Mesendoderm (in vitro differentiated cells): ENCODE data around the gene CHST9.
A peak's percentile ranks its signal among the peaks of the same experiment; 100 is the strongest.
"Not testable (repeated sequence)": the region's sequence is repeated elsewhere in the genome, so short reads cannot be mapped to it uniquely, and the experiment has no call there.

ENCODE experiments used
- DNase-seq: peaks from one replicate; pipeline ENCODE4 v3.0.0; 2013
- H2AK5ac ChIP-seq: 2 replicates; pipeline ENCODE4 v1.6.1; 2013; ENCODE audit warnings: low read length, inconsistent platforms
- H2BK120ac ChIP-seq: 2 replicates; pipeline ENCODE4 v1.6.1; 2013; ENCODE audit warnings: low read depth, mild to moderate bottlenecking, low read length, moderate library complexity, mixed read lengths
- H2BK15ac ChIP-seq: replicated peaks from 2 replicates; pipeline ENCODE4 v1.6.1; 2013; ENCODE audit warnings: low read depth, mild to moderate bottlenecking, moderate library complexity
- H2BK5ac ChIP-seq: 2 replicates; pipeline ENCODE4 v1.6.1; 2013; ENCODE audit warnings: low read length, inconsistent platforms
- H3K18ac ChIP-seq: 2 replicates; pipeline ENCODE4 v1.6.1; 2013; ENCODE audit warnings: mild to moderate bottlenecking, low read length, mixed read lengths
- H3K23ac ChIP-seq: one replicate; pipeline ENCODE4 v1.6.1; 2013; ENCODE audit warnings: low read length
- H3K27ac ChIP-seq: 2 replicates; pipeline ENCODE4 v1.5.1; 2013; ENCODE audit warnings: low read depth, mild to moderate bottlenecking, inconsistent platforms, low read length, moderate library complexity
- H3K27me3 ChIP-seq: 2 replicates; pipeline ENCODE4 v1.6.1; 2013; ENCODE audit warnings: low read length, control low read depth, mild to moderate bottlenecking, inconsistent platforms; ENCODE audit not compliant: insufficient read depth, poor library complexity
- H3K36me3 ChIP-seq: 2 replicates; pipeline ENCODE4 v1.6.1; 2013; ENCODE audit warnings: low read length, inconsistent platforms; ENCODE audit not compliant: control insufficient read depth, insufficient read depth
- H3K4ac ChIP-seq: one replicate; pipeline ENCODE4 v1.6.1; 2013; ENCODE audit warnings: low read depth, mild to moderate bottlenecking, low read length, moderate library complexity
- H3K4me1 ChIP-seq: 2 replicates; pipeline ENCODE4 v1.6.1; 2013; ENCODE audit warnings: low read depth, low read length, inconsistent platforms; ENCODE audit not compliant: control insufficient read depth
- H3K4me2 ChIP-seq: 2 replicates; pipeline ENCODE4 v1.6.1; 2013; ENCODE audit warnings: low read length
- H3K4me3 ChIP-seq: 2 replicates; pipeline ENCODE4 v1.5.1; 2013; ENCODE audit warnings: mild to moderate bottlenecking, low read length
- H3K56ac ChIP-seq: one replicate; pipeline ENCODE4 v1.6.1; 2013; ENCODE audit warnings: low read length
- H3K79me1 ChIP-seq: 2 replicates; pipeline ENCODE4 v1.6.1; 2013; ENCODE audit warnings: low read length, inconsistent platforms
- H3K79me2 ChIP-seq: 2 replicates; pipeline ENCODE4 v1.6.1; 2013; ENCODE audit warnings: mild to moderate bottlenecking, low read length; ENCODE audit not compliant: control insufficient read depth, insufficient read depth
- H3K9ac ChIP-seq: 2 replicates; pipeline ENCODE4 v1.6.1; 2013; ENCODE audit warnings: low read length, inconsistent platforms
- H4K5ac ChIP-seq: one replicate; pipeline ENCODE4 v1.6.1; 2013; ENCODE audit warnings: low read length
- H4K8ac ChIP-seq: one replicate; pipeline ENCODE4 v1.6.1; 2013; ENCODE audit warnings: low read depth, mild to moderate bottlenecking, control low read depth, low read length, moderate library complexity
- WGBS: extraction: QIAGEN DNeasy Blood & Tissue Kit; methylation state at CpG from one replicate; pipeline ENCODE4 v1.1.7; 2013; ENCODE audit warnings: low lambda C conversion rate, missing lambda C conversion rate; ENCODE audit not compliant: insufficient coverage; ENCODE audit errors: extremely low coverage; 5-methylcytosine and 5-hydroxymethylcytosine counted together

The CHST9 gene

DNA sequence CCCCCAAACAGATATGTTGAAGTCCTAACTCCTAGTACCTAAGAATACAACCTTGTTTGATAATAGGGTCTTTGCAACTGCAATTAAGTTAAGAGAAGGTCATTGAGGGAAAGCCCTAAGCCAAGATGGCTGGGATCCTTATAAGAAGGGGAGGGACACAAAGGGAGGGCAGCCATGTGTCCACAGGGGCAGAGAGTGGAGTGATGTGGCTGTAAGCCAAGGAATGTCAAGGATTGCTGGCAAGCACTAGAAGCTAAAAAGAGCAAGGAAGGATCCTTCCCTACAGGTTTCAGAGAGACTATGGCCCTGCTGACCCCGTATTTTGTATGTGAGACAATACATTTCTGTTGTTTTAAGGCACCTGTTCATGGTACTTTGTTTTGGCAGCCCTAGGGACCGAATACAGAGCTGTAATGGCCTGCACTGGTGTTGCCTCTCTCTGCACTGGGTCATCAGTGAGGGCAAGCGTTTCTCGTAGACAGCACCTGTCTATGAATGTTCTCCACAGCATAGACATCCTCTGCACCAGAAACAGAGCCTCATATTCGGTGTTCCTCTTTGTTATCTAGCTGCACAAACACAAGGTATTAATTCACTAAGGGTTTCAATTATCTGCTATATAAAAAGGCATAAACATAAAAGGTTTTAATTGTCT lies 244.2 kb downstream of the CHST9 start:
- H2BK120ac ChIP-seq: no peak overlapping the region
- H3K79me2 ChIP-seq: no peaks in the 10 kb centered on the region
- H3K27me3 ChIP-seq: no peaks in the 10 kb centered on the region
- H3K36me3 ChIP-seq: no peaks in the 10 kb centered on the region
- no peak for DNase-seq
- H2BK15ac ChIP-seq: no peak overlapping the region
- no peak overlapping the region for H3K27ac ChIP-seq
- no peak overlapping the region for H3K23ac ChIP-seq
- H3K4ac ChIP-seq: no peak overlapping the region
- no peak overlapping the region for H4K8ac ChIP-seq
- no peak overlapping the region for H3K18ac ChIP-seq
- no peak overlapping the region for H4K5ac ChIP-seq
- no peak overlapping the region for H2AK5ac ChIP-seq
- no peak overlapping the region for H3K9ac ChIP-seq
- no peak overlapping the region for H3K56ac ChIP-seq
- no peak overlapping the region for H2BK5ac ChIP-seq
- no peak overlapping the region for H3K4me3 ChIP-seq
- H3K4me2 ChIP-seq: no peak overlapping the region
- no peaks in the 10 kb centered on the region for H3K79me1 ChIP-seq
- WGBS: no CpG with 5 or more reads among the region's 5 CpGs
- H3K4me1 ChIP-seq: no peaks in the 10 kb centered on the region

DNA sequence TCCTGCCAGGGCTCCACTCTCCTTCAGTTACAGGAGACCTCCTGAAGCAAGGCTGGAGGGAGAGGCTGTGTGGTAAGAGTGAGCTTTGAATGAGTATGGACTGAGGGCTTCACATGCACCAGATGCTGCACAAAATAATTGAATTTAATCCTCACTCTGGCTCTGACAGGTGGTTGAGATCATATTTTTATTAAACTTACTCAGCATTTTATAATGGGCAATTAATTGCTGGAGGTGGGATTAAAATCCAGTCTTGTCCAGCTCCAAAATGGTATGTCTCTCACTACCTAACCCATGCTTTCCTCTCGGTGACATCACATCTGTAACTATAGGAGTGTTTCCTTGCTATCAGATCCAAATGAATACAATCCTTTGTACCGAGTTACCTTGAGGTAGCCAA lies 253.4 kb downstream of the CHST9 start:
- Histone ChIP-seq H3K23ac (no peak overlapping the region), H3K18ac (no peak overlapping the region), H3K4me1 (no peaks in the 10 kb centered on the region), H3K79me1 (no peaks in the 10 kb centered on the region), H3K9ac (no peak overlapping the region), H3K4me2 (no peak overlapping the region), H3K27me3 (no peaks in the 10 kb centered on the region), H3K4ac (no peak overlapping the region), H4K5ac (no peak overlapping the region), H3K56ac (no peak overlapping the region), H2BK15ac (no peak overlapping the region), H3K36me3 (no peaks in the 10 kb centered on the region), H4K8ac (no peak overlapping the region), H2BK120ac (no peak overlapping the region), H3K4me3 (no peak overlapping the region), H2AK5ac (no peak overlapping the region), H3K27ac (no peak overlapping the region), H3K79me2 (no peaks in the 10 kb centered on the region), H2BK5ac (no peak overlapping the region)
- no peak for DNase-seq
- WGBS: no CpG with 5 or more reads among the region's 2 CpGs

- Histone ChIP-seq H3K18ac (no peak overlapping the region), H2BK120ac (no peak overlapping the region), H2BK15ac (no peak overlapping the region), H4K5ac (no peak overlapping the region), H3K79me2 (no peaks in the 10 kb centered on the region), H3K4me2 (no peak overlapping the region), H3K79me1 (no peaks in the 10 kb centered on the region), H3K4me3 (no peak overlapping the region), H3K36me3 (no peaks in the 10 kb centered on the region), H3K27me3 (no peaks in the 10 kb centered on the region), H3K4me1 (no peaks in the 10 kb centered on the region), H2AK5ac (no peak overlapping the region), H2BK5ac (no peak overlapping the region), H3K4ac (no peak overlapping the region), H3K9ac (no peak overlapping the region), H3K23ac (no peak overlapping the region), H4K8ac (no peak overlapping the region), H3K56ac (no peak overlapping the region), H3K27ac (no peak overlapping the region)
- DNase-seq: no peak
- no CpG with 5 or more reads among the region's 1 CpG for WGBS
Measured at GRCh38 chr18:26930630-26931029, 254.5 kb downstream of the CHST9 start.

- Histone ChIP-seq H4K8ac (no peak overlapping the region), H3K4me1 (no peaks in the 10 kb centered on the region), H3K4ac (no peak overlapping the region), H4K5ac (no peak overlapping the region), H3K27ac (no peak overlapping the region), H2BK5ac (no peak overlapping the region), H3K36me3 (no peaks in the 10 kb centered on the region), H2BK120ac (no peak overlapping the region), H3K79me1 (no peaks in the 10 kb centered on the region), H3K4me2 (no peak overlapping the region), H3K27me3 (no peaks in the 10 kb centered on the region), H2BK15ac (no peak overlapping the region), H3K9ac (no peak overlapping the region), H3K79me2 (no peaks in the 10 kb centered on the region), H2AK5ac (no peak overlapping the region), H3K4me3 (no peak overlapping the region), H3K18ac (no peak overlapping the region), H3K56ac (no peak overlapping the region), H3K23ac (no peak overlapping the region)
- WGBS: no CpG with 5 or more reads among the region's 3 CpGs
- no peak for DNase-seq
Measured at GRCh38 chr18:26928670-26929313, 256.3 kb downstream of the CHST9 start.

DNA sequence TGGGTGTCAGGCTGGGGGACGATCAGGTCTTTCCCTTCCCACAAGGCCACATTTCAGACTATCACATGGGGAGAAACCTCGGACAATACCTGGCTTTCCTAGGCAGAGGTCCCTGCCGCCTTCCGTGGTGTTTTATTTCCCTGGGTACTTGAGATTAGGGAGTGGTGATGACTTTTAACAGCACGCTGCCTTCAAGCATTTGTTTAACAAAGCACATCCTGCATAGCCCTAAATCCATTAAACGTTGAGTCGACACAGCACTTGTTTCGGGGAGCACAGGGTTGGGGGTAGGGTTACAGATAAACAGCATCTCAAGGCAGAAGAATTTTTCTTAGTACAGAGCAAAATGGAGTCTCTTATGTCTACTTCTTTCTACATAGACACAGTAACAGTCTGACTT lies 257.3 kb downstream of the CHST9 start:
- DNase-seq: peak; percentile 29
- not testable (repeated sequence) for H3K9ac ChIP-seq

More for the DNA sequence above, 257.3 kb downstream of the CHST9 start:
- not testable (repeated sequence) for H3K4ac ChIP-seq, H3K23ac ChIP-seq, H4K5ac ChIP-seq, H3K18ac ChIP-seq, H3K4me3 ChIP-seq, H3K4me2 ChIP-seq, H3K4me1 ChIP-seq, H2BK120ac ChIP-seq, H3K27ac ChIP-seq, H3K79me2 ChIP-seq, H2AK5ac ChIP-seq, H4K8ac ChIP-seq, H3K79me1 ChIP-seq, H2BK5ac ChIP-seq, H3K56ac ChIP-seq, H2BK15ac ChIP-seq, H3K27me3 ChIP-seq, H3K36me3 ChIP-seq
- WGBS: no CpG with 5 or more reads among the region's 8 CpGs
